Measurements from ENCODE around the gene SP2. TPM values are rescaled to one million over a fixed set of nuclear protein-coding genes. Genes with fewer than 3 reads are reported as not detected.

SP2 gene
- total and polyA plus RNA-seq, 2 of the 13 experiments (the other 11 are each of a cell fraction or from before 2014, with no cell fraction given) = 1.4 to 4.8 TPM

DNA sequence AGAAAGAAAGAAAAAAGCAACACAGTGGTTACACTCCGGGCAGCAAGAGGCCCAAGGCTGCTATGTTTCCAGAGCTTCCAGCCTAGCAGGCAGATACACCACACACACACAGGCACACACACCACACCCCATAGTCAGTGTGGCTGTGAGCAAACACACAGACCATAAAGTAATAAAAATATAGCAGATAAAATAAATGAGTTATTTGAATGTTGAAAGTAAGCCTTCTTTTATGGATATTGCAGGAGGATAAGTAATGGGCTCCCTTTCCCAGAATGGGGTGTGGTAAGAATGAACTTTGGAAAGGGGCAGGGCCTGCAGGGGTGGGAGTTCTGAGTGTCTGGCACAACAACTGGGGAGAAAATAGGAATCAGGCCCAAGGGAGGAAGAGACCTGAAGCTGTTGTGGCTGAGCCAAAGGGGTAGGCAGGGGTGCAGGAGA lies 70.1 kb downstream of the SP2 start (continued):
- TF ChIP-seq, protein P1, sequence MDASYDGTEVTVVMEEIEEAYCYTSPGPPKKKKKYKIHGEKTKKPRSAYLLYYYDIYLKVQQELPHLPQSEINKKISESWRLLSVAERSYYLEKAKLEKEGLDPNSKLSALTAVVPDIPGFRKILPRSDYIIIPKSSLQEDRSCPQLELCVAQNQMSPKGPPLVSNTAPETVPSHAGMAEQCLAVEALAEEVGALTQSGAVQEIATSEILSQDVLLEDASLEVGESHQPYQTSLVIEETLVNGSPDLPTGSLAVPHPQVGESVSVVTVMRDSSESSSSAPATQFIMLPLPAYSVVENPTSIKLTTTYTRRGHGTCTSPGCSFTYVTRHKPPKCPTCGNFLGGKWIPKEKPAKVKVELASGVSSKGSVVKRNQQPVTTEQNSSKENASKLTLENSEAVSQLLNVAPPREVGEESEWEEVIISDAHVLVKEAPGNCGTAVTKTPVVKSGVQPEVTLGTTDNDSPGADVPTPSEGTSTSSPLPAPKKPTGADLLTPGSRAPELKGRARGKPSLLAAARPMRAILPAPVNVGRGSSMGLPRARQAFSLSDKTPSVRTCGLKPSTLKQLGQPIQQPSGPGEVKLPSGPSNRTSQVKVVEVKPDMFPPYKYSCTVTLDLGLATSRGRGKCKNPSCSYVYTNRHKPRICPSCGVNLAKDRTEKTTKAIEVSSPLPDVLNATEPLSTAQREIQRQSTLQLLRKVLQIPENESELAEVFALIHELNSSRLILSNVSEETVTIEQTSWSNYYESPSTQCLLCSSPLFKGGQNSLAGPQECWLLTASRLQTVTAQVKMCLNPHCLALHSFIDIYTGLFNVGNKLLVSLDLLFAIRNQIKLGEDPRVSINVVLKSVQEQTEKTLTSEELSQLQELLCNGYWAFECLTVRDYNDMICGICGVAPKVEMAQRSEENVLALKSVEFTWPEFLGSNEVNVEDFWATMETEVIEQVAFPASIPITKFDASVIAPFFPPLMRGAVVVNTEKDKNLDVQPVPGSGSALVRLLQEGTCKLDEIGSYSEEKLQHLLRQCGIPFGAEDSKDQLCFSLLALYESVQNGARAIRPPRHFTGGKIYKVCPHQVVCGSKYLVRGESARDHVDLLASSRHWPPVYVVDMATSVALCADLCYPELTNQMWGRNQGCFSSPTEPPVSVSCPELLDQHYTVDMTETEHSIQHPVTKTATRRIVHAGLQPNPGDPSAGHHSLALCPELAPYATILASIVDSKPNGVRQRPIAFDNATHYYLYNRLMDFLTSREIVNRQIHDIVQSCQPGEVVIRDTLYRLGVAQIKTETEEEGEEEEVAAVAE (CRISPR knock-in tag; IDR thresholded peaks at IDR 0.05; ENCODE audit: borderline replicate concordance) = no peak
- TF ChIP-seq ZNF468 (CRISPR knock-in tag; IDR thresholded peaks at IDR 0.05) (no peak), NCOA2 (CRISPR knock-in tag; IDR thresholded peaks at IDR 0.05) (peak; percentile 50; the same call in 1 of the 2 replicates), ZNF776 (CRISPR knock-in tag; IDR thresholded peaks at IDR 0.05) (no peak), ZNF121 (CRISPR knock-in tag; IDR thresholded peaks at IDR 0.05) (no peak), RXRB (CRISPR knock-in tag; IDR thresholded peaks at IDR 0.05; ENCODE audit: borderline replicate concordance) (peak; percentile 36; the same call in 1 of the 2 replicates), TEAD3 (CRISPR knock-in tag; optimal IDR thresholded peaks at IDR 0.05; ENCODE audit: borderline replicate concordance) (peak; percentile 13), PCBP2 (optimal IDR thresholded peaks at IDR 0.05; ENCODE audit: low read depth, low read length, poor library complexity, severe bottlenecking) (no peak), ZBTB34 (CRISPR knock-in tag; IDR thresholded peaks at IDR 0.05) (no peak), ZNF616 (CRISPR knock-in tag; IDR thresholded peaks at IDR 0.05; ENCODE audit: low read depth) (no peak), GLI4 (CRISPR knock-in tag; IDR thresholded peaks at IDR 0.05; ENCODE audit: borderline replicate concordance) (no peak), ZNF3 (CRISPR knock-in tag; IDR thresholded peaks at IDR 0.05) (no peak), HNF4A (CRISPR knock-in tag; IDR thresholded peaks at IDR 0.05) (peak; percentile 84), SIN3B (IDR thresholded peaks at IDR 0.05; ENCODE audit: low read length) (no peak), ZBTB7B (CRISPR knock-in tag; IDR thresholded peaks at IDR 0.05) (0 out of 2 replicates have a peak, but pooled peaks have one; percentile 24), ZNF441 (CRISPR knock-in tag; IDR thresholded peaks at IDR 0.05; ENCODE audit: borderline replicate concordance) (0 out of 2 replicates have a peak, but pooled peaks have one; percentile 42), ZNF678 (CRISPR knock-in tag; IDR thresholded peaks at IDR 0.05) (no peak), ZNF619 (CRISPR knock-in tag; IDR thresholded peaks at IDR 0.05) (no peak), HHEX (CRISPR knock-in tag; IDR thresholded peaks at IDR 0.05) (no peak), CENPT (CRISPR knock-in tag; IDR thresholded peaks at IDR 0.05; ENCODE audit: low read depth) (no peak), REXO4 (CRISPR knock-in tag; IDR thresholded peaks at IDR 0.05; ENCODE audit: borderline replicate concordance) (no peak)
- TF ChIP-seq, protein P2, sequence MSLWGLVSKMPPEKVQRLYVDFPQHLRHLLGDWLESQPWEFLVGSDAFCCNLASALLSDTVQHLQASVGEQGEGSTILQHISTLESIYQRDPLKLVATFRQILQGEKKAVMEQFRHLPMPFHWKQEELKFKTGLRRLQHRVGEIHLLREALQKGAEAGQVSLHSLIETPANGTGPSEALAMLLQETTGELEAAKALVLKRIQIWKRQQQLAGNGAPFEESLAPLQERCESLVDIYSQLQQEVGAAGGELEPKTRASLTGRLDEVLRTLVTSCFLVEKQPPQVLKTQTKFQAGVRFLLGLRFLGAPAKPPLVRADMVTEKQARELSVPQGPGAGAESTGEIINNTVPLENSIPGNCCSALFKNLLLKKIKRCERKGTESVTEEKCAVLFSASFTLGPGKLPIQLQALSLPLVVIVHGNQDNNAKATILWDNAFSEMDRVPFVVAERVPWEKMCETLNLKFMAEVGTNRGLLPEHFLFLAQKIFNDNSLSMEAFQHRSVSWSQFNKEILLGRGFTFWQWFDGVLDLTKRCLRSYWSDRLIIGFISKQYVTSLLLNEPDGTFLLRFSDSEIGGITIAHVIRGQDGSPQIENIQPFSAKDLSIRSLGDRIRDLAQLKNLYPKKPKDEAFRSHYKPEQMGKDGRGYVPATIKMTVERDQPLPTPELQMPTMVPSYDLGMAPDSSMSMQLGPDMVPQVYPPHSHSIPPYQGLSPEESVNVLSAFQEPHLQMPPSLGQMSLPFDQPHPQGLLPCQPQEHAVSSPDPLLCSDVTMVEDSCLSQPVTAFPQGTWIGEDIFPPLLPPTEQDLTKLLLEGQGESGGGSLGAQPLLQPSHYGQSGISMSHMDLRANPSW (CRISPR knock-in tag; IDR thresholded peaks at IDR 0.05; ENCODE audit: borderline replicate concordance) = no peak
- TF ChIP-seq, protein P3, sequence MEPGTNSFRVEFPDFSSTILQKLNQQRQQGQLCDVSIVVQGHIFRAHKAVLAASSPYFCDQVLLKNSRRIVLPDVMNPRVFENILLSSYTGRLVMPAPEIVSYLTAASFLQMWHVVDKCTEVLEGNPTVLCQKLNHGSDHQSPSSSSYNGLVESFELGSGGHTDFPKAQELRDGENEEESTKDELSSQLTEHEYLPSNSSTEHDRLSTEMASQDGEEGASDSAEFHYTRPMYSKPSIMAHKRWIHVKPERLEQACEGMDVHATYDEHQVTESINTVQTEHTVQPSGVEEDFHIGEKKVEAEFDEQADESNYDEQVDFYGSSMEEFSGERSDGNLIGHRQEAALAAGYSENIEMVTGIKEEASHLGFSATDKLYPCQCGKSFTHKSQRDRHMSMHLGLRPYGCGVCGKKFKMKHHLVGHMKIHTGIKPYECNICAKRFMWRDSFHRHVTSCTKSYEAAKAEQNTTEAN (CRISPR knock-in tag; conservative IDR thresholded peaks at IDR 0.05) = no peak

Measured in HepG2 (cell line).